Mononuclear cell (primary cell): ENCODE data around the gene SHROOM4. TPM values are rescaled to one million over a fixed set of nuclear protein-coding genes. Genes with fewer than 3 reads are reported as not detected.

Source experiments
- H3K27me3 ChIP-seq: 2 replicates; pipeline ENCODE4 v1.6.0; 2011; ENCODE audit warnings: low read length, control low read depth; ENCODE audit not compliant: insufficient read depth
- H3K4me1 ChIP-seq: 2 replicates; pipeline ENCODE4 v1.5.1; 2011; ENCODE audit warnings: mild to moderate bottlenecking, low read length, control low read depth; ENCODE audit not compliant: insufficient read depth
- H3K4me3 ChIP-seq: 2 replicates; pipeline ENCODE4 v1.5.1; 2011; ENCODE audit warnings: mild to moderate bottlenecking, low read length, moderate library complexity
- H3K9me3 ChIP-seq: 2 replicates; pipeline ENCODE4 v1.5.1; 2011; ENCODE audit warnings: low read depth, mild to moderate bottlenecking, control low read depth, low read length
- total RNA-seq: library from RNA; depleted of rRNA; stranded (reverse); fragments of >200 nt; gene quantifications from one replicate; pipeline ENCODE4 v1.2.3, GENCODE V29; 2012

Gene SHROOM4
- total RNA-seq, 1 donor = 0.31 TPM

- Histone ChIP-seq H3K27me3 (no peaks in the 10 kb centered on the region), H3K9me3 (no peaks in the 10 kb centered on the region), H3K4me3 (no peak overlapping the region), H3K4me1 (peaks cover 4% of the 10 kb centered on the region)
Measured at GRCh38 chrX:50635162-50635561, 178.8 kb downstream of the SHROOM4 start.

- H3K4me1 ChIP-seq = no peaks in the 10 kb centered on the region
- H3K27me3 ChIP-seq = no peaks in the 10 kb centered on the region
- H3K9me3 ChIP-seq = no peaks in the 10 kb centered on the region
- no peak overlapping the region for H3K4me3 ChIP-seq
Measured at GRCh38 chrX:50629774-50630173, 184.2 kb downstream of the SHROOM4 start.

DNA sequence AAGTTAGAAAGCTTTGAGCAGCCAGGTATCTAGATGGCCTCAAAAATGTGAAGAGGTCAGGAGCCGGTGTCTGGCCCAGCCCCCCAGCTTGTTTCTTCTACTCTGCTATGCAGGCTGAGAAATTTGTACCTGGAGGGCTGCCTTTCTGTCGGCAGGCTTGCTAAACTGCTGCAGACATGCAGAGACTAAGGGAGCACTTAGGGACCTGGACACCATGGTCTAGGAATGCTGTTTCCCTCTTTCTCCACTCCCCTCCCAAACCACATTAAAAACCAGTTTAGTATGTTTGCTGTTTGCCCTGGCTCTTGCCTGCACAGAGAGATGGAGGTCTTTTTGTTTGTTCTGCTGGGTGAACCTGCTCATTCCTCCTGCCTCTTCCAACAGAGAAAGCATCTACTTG lies 186.3 kb downstream of the SHROOM4 start:
- Histone ChIP-seq H3K4me3 (no peak overlapping the region), H3K9me3 (no peaks in the 10 kb centered on the region), H3K4me1 (no peaks in the 10 kb centered on the region), H3K27me3 (no peaks in the 10 kb centered on the region)

DNA sequence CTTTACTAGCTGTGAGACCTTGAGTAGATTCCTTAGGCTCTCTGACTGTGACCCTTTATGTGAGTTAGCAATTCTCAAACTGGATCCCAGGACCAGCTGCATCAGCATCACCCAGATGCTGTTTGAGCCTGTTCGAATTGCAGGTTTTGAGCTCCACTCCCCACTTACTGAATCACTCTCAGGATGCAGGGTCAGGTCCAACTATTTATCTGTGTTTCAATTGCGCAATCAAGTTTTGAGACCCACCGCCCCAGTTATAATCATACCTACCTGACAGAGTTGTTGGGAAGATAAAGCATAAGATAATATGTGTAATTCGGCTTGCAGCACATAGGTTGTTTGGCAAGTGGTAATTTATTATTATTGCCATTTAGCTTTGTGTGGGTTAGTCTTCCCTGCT lies 187.6 kb downstream of the SHROOM4 start:
- no peaks in the 10 kb centered on the region for H3K27me3 ChIP-seq

DNA sequence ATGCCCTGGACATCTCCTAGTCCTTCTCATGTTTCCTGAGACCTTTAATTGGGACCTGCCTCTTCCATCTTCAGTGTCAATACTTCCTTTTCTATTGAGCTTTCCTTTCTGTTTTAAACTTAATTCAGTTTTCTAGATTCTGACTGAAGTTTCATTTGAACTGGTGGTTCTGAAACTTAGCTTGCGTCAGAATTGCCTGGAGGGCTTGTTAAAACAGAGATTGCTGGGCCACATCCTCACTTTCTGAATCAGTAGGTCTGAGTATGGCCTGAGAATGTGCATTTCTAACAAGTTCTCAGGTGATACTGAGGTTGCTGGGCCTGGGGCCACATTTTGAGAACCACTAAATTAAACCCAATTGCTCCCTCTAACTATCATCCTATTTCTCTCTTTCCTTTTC lies 191.2 kb downstream of the SHROOM4 start:
- no peaks in the 10 kb centered on the region for H3K9me3 ChIP-seq
- no peaks in the 10 kb centered on the region for H3K4me1 ChIP-seq
- H3K4me3 ChIP-seq = no peak overlapping the region
- H3K27me3 ChIP-seq = no peaks in the 10 kb centered on the region

More for the DNA sequence above, 187.6 kb downstream of the SHROOM4 start:
- no peaks in the 10 kb centered on the region for H3K4me1 ChIP-seq
- no peak overlapping the region for H3K4me3 ChIP-seq
- H3K9me3 ChIP-seq = no peaks in the 10 kb centered on the region

DNA sequence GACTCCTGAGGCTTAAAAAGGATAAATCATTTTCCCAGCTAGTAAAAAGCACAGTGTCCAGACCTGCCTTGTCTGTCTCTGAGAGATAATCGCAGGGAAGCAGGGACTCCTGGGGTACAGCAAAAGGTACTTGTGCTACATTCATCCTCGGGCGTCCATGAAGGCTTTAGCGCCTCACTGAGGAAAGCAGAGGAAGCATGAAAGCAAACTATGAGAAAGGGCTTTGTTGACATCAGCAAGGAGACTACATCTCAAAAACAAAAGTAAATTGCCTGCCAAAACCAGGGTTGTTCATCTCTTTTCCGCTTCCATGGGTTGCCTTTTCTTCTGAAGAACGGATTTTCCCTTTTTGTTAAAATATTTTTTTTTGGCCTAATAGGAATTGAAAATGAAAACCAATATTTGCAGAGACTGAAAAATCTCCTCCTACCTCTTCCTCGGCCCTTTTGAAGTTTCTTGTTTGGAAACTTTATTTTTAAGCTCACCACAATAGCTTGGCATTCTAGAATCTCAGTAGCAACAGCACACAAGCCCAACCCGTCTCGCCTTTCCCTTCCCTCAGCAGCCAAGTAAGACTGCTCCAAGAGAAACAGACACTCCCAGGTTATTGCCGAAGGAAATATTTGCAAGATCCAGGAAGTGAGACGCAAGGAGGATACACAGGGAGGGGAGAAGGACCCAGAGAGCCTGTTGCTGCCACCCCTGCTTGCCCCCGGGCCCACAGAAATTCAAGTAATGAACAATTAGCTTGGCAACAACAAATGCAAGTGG lies 195.0 kb downstream of the SHROOM4 start:
- Histone ChIP-seq H3K9me3 (no peaks in the 10 kb centered on the region), H3K27me3 (no peaks in the 10 kb centered on the region), H3K4me3 (no peak overlapping the region), H3K4me1 (no peaks in the 10 kb centered on the region)

DNA sequence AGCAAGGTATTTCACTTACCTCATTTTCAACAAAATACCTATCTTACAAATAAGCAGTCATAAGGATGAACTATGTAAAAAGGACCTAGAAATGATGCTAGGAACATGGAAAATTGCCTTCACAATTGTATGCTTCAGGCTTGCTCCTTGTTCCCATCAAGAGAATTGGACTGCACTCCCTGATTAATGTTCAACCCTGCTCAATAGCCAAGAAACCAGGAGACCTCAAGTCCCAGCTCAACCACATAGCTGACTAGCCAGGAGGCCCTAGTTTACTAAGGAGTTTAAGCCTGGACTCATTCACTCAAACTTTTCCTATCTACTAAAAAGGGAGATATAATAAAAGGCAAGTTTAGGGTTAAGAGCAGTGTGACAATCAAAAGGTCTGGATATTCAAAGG lies 196.8 kb downstream of the SHROOM4 start:
- Histone ChIP-seq H3K9me3 (no peaks in the 10 kb centered on the region), H3K27me3 (no peaks in the 10 kb centered on the region), H3K4me3 (no peak overlapping the region), H3K4me1 (no peaks in the 10 kb centered on the region)

- H3K27me3 ChIP-seq = no peaks in the 10 kb centered on the region
- H3K9me3 ChIP-seq = no peaks in the 10 kb centered on the region
- H3K4me3 ChIP-seq = no peak overlapping the region
- no peaks in the 10 kb centered on the region for H3K4me1 ChIP-seq
Measured at GRCh38 chrX:50615570-50616158, 198.3 kb downstream of the SHROOM4 start.

- H3K9me3 ChIP-seq = no peaks in the 10 kb centered on the region
- H3K4me3 ChIP-seq = no peak overlapping the region
- no peaks in the 10 kb centered on the region for H3K27me3 ChIP-seq
- H3K4me1 ChIP-seq = no peaks in the 10 kb centered on the region
Measured at GRCh38 chrX:50614460-50614859, 199.5 kb downstream of the SHROOM4 start.

DNA sequence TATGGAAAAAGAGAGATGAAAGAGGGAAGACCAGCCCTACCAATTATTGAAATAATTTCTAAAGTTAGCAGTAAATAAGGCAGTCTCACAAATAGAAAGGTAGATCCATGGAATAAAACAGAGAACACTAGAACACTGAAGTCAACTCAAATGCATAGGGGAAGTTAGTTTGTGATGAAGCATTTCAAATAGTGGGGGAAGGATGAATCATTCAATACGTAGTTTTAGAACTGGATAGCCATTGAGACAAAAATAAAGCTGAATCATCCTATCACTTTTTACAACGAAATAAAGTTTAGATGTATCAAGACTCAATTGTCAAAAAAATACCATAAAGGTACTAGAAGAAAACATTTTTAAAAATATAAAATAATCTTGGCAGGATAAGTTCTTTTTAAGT lies 200.1 kb downstream of the SHROOM4 start:
- Histone ChIP-seq H3K4me3 (no peak overlapping the region), H3K9me3 (no peaks in the 10 kb centered on the region), H3K4me1 (no peaks in the 10 kb centered on the region), H3K27me3 (no peaks in the 10 kb centered on the region)

GRCh38 chrX:50609796-50610195 lies 204.2 kb downstream of the SHROOM4 start:
- Histone ChIP-seq H3K4me1 (no peaks in the 10 kb centered on the region), H3K4me3 (no peak overlapping the region), H3K27me3 (no peaks in the 10 kb centered on the region), H3K9me3 (no peaks in the 10 kb centered on the region)

GRCh38 chrX:50606300-50606950 lies 207.6 kb downstream of the SHROOM4 start:
- H3K27me3 ChIP-seq = no peaks in the 10 kb centered on the region
- H3K9me3 ChIP-seq = no peaks in the 10 kb centered on the region
- H3K4me1 ChIP-seq = no peaks in the 10 kb centered on the region
- H3K4me3 ChIP-seq = no peak overlapping the region

DNA sequence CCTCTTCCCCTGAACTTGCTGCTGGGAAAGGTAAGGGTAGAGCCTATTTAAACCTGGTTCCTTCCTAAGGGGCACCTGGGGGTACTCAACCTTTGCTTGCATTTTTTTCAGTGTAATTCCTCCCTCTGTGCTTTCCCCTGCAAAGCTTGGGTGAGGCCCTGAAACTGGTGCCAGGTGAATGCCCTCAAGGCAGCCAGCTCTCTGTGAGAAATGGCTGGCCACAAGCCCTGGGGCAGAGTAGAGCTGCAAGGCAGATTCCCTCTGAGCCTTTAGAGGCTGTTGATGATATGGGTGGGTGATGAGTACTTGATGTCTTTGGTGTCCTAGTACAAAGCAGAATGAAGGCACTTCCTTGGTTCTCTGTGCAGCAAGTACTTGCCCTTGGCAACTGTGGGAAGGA lies 217.9 kb downstream of the SHROOM4 start:
- H3K4me3 ChIP-seq = no peak overlapping the region
- H3K4me1 ChIP-seq = no peaks in the 10 kb centered on the region
- H3K9me3 ChIP-seq = no peaks in the 10 kb centered on the region
- no peaks in the 10 kb centered on the region for H3K27me3 ChIP-seq

DNA sequence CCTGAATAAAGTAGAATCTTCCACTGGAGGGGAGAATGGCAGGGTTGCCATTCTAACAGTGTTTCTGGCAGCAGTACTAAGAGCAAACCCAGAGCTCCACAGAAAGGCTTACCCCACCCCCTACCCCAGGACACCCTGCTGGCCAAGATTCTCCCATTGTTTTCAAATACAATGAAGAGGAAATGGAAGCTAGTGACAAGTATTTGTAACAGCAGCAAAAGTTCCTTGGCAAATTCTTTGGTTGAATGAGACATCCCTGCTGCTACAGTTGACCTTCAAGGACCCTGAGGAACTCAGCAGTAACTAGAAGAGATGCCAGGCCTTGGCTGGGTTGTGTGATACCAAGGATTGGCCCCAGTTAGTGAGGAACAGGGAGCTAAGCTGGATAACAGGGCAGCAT lies 219.2 kb downstream of the SHROOM4 start:
- Histone ChIP-seq H3K4me3 (no peak overlapping the region), H3K4me1 (no peaks in the 10 kb centered on the region), H3K9me3 (no peaks in the 10 kb centered on the region), H3K27me3 (no peaks in the 10 kb centered on the region)

GRCh38 chrX:50586980-50587379 lies 227.0 kb downstream of the SHROOM4 start:
- no peaks in the 10 kb centered on the region for H3K9me3 ChIP-seq
- H3K4me3 ChIP-seq = no peak overlapping the region
- H3K4me1 ChIP-seq = no peaks in the 10 kb centered on the region
- H3K27me3 ChIP-seq = no peaks in the 10 kb centered on the region
